ENCODE data around the gene KRTAP10-3.
"Not testable (repeated sequence)": the region's sequence is repeated elsewhere in the genome, so short reads cannot be mapped to it uniquely, and the experiment has no call there.

The KRTAP10-3 gene, protein sequence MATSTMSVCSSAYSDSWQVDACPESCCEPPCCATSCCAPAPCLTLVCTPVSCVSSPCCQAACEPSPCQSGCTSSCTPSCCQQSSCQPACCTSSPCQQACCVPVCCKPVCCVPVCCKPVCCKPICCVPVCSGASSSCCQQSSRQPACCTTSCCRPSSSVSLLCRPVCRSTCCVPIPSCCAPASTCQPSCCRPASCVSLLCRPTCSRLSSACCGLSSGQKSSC

DNA sequence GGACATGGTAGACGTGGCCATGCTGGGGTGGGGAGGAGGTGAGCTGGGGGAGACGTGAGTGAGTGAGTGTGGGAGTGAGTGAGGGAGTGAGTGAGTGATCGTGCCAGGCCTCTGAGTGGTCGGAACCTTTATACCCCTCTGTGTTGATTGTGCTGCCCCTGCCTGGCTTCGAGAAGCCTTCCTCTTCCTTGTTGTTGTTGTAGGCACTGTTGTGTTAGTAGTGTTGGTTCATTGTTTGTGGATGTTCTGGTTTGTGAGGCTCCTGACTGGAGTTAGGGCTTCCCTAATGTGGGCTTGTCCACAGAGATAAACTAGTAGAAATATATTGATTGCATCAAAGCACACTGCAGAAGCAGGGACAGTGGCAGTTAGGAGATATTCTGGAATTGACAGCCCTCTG is at the start of gene KRTAP10-3:
TSS of gene KRTAP10-3 (minus strand) at position 101 of the 400 bp plus-strand sequence. CDS start at position 21, 80 bp downstream.
- no peak for DNase-seq (ENCODE audit: low spot score)

DNA sequence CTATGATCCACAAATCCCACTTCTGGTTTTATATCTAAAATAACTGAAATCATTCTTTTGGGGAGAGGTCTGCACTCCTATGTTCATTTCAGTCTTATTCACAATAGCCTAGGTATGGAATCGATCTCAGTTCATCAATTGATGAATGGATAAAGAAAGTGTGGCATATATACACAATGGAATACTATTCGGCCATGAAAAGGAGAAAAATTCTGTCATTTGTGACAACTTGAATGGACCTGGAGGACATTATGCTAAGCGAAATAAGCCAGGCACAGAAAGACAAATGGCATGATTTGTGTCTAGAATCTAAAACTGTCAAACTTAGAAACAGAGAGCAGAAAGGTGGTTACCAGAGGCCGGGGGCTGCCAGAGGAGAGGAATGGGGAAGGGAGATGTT is 47.9 kb upstream of the KRTAP10-3 start:
- DNase-seq (ENCODE audit: low spot score) = no peak

GRCh38 chr21:44603911-44604310 is 45.3 kb upstream of the KRTAP10-3 start:
- no peak for DNase-seq (ENCODE audit: low spot score)

DNA sequence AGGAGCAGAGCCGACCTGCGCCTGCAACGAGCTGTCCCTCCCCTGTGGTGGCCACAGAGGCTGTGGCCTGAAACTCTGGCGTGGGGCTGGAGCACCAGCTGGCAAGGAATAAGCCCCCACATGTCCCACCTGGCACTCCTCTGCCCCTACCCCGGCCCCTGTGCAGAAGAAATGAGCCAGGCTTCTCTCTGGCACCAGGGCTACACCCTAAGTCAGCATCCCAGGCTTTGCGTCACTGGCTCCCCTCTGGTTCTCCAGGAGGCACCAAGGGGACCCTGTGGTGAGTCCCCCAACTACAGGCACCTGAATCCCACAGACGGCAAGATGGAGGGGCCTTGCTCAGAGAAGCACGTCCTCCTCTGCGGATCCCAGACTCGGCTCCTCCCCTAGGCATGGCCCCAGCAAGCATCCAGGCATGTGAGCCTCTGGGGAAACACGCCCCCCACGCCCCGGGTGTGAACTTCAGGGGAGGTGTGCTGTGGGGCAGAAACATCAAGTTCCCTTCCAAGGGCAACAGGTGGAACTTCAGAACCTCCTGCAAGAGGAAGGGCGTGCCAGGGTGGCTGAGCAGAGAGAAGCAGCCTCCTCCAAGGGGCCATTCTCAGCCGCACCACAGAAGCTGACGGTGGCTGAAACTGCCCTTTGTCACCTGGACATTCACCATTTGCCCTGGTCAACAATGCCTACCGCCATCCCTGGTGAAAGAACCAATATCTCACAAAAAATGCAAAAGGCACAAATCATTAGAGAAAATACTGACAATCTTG is 44.7 kb upstream of the KRTAP10-3 start:
- no peak for DNase-seq (ENCODE audit: low spot score)

- no peak for DNase-seq (ENCODE audit: low spot score)
Measured at GRCh38 chr21:44602463-44602850, 43.9 kb upstream of the KRTAP10-3 start.

DNA sequence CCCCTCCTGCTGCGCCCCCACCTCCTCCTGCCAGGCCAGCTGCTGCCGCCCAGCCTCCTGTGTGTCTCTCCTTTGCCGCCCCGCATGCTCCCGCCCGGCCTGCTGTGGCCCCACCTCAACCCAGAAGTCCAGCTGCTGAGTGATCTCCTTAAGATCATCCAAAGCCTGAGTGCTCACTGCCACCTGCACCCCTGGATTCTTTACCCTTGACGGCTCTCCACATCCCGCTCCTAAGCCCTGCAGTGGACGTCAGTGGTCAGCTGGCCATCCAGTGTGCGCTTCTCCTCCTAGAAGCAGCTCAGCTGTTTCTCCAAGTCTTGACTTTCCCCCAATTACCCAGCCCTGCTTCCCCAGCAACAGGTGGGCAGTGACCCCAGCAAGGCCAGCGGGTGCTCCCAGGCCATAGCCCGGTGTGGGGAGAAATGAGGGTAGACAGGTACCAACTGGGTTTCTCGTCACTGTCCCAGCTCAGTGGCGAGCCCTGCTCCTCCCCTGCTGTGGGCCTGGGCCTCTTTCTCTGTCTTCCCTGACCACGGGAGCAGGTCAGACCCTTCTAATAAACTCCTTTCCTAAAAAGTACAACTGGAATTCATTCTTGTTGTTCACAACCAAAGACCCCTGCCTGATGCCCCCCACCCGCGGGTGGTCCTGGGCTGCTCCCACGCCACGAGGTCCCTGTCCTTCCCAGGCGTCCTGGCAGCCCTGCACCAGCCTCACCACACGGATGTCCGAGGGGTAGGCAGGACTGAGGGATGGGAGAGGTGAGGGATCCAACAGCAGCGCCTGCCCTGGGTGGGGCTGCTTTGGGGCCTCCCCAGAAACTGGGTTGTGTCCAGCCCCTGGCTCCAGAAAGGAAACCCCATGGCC is 43.2 kb upstream of the KRTAP10-3 start:
- DNase-seq (ENCODE audit: low spot score) = no peak

DNA sequence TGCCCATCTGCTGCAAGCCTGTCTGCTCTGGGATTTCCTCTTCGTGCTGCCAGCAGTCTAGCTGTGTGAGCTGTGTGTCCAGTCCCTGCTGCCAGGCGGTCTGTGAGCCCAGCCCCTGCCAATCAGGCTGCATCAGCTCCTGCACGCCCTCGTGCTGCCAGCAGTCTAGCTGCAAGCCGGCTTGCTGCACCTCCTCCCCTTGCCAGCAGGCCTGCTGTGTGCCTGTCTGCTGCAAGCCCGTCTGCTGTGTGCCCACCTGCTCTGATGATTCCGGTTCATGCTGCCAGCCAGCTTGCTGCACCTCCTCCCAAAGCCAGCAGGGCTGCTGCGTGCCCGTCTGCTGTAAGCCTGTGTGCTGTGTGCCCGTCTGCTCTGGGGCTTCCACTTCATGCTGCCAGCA is 42.5 kb upstream of the KRTAP10-3 start:
- DNase-seq (ENCODE audit: low spot score) = not testable (repeated sequence)

- not testable (repeated sequence) for DNase-seq (ENCODE audit: low spot score)
Measured at GRCh38 chr21:44600118-44600978, 41.8 kb upstream of the KRTAP10-3 start, which contains the start of gene KRTAP10-7. KRTAP10-7 (plus strand) TSS chr21:44600597; CDS start chr21:44600622, 25 bp downstream.

DNA sequence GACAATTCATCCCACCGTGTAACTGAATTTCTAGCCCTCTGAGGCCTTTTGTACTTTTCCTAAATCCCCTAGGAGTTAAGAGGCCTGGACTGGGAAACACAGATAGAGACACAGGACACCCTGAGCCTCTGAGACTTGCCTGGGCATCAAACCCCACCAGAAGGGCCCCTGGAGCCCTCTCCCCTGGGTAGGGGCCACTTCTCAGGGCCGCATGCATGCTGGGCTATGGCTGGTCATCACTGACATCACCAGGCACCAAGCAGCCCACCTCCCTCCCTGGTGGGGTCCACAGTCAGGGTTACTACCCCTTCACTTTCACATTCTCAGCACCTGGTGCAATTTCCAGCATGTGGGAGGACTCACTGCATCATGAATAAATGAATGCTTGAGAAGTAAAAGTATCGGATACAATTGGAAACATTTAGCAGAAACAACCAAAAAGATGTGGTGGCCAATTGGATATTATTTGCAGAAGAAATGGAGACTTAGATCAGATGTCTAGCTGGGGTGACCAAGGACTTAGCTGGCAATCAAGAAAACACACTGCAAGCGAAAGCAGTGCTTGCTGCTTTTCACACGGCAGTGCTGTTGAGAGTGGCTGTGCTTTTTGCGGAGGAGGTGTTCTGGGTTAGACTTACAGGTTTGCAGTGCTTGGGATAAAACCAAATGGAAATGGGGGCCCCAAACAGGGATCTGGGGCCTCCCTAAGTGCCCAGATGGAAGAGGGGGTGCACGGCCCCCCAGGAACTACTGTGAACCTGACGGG is 40.9 kb upstream of the KRTAP10-3 start:
- no peak for DNase-seq (ENCODE audit: low spot score)

DNA sequence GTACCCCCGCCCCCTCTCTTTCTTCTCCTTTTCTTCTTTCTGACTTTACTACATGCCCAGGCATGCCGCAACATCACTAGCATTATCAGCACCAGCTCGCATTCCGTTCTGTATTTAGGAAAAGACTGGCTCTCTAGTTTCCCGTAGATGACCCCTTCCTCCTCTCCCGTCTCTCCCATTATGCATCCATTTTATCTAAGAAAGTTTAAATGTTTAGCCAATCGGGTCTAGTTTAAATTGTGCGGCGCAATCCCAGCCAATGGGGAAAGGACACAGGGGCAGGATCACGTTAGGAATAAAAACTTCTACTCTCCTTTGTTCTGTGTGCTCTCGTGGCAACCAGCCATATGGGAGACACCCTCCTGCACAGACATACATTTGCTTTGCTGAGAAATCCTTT is 39.5 kb upstream of the KRTAP10-3 start:
- no peak for DNase-seq (ENCODE audit: low spot score)

- DNase-seq (ENCODE audit: low spot score) = no peak
Measured at GRCh38 chr21:44596068-44596725, 37.6 kb upstream of the KRTAP10-3 start.

GRCh38 chr21:44595524-44595923 is 36.9 kb upstream of the KRTAP10-3 start:
- DNase-seq (ENCODE audit: low spot score) = no peak

DNA sequence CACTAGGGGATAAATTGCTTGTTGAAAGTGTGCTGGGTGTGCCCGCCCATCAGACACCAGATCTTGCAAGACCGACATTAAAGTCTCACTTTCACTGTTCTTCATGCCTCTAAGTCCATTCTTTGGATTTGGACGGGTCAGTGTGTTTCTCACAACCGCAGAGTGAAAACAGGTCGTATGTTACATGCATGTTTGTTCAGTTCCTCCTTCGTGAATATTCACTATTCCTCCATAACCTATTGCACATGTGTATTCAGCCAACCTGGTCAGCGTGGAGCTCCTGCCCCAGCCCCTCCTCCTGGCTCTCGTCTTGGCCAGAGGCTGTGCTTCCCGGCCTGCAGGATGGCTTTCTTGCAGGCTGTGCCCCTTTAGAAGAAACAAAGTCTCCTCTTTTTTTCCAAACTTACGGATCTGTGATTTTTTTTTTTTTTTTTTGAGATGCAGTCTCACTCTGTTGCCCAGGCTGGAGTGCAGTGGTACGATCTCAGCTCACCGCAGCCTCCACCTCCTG is 35.9 kb upstream of the KRTAP10-3 start:
- DNase-seq (ENCODE audit: low spot score) = no peak

DNA sequence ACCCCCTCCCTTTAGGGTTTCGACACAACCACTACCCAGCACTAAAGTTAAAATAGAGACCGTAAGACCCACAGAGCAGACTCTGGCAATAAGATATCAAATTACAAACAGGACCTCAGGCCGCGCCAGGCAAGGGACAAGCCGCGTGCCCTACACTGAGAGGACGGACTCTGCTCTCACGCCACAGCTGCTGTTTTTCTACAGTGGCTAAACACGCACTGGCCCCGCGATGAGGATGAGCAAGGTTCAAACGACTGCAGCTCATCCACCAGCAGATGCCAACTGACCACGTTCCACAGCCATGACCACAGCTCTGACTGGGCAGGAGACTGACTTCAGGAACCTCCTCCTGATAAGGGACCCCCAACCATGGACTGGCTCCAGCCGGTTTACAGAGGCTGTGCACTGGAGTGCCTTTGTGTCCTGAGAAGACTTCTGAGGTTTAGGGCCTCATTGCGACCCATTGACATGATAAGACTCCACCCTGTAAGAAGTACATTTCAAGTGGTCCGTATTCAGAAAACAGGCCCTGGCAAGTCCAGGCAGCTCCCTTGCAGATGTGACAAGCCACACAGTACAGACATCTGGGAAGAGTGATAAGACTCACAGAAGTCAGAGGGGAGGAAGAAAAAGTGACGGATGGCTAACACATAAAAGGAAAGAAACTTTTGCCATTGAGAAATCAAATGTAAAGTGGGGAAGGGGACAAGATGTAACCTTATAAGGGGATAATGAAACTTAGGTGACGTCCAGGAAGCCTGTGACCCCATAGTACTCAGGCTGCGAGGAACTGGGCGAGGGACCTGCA is 35.2 kb upstream of the KRTAP10-3 start:
- DNase-seq (ENCODE audit: low spot score) = no peak

DNA sequence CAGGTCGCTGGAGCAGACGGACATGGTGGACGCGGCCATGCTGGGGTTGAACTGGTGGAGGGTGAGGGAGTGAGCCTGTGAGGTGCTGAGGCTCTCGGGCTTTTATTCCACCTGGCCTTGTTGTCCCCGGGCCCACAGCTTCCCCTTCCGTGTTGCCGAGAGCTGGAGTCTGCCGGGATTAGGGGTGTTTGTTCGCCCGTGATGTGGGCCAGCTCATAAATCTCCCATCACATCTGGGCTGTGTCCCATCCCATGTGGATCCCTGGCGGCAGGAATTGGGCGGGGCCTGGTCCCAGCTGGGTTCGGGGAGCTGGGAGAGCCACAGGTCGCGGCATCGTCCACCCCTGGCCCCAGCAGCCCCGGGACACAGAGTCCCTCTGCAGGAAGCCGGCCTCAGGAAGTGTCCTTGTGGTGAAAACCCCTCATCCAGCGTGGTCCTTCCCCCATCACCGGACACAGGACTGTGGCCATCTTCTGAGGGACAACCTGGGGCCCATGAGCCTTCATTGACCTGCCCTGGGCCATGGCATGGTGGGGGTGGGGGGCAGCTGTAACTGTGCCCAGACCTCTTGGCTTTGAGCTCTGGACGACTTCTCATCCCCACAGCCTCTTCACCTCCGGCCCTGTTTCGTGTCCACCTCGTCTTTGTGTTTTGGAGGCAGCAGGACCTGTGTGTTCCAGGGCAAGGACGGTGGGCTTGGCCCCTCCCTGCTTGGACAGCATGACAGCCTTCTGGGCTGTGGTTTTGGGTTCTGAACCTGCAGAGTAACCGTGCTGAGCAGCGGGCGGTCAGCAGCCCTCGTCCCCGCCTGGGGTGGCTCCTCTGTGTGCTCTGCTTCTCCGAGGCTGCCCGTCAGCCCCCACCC is 34.1 kb upstream of the KRTAP10-3 start, which contains the start of gene KRTAP10-6:
TSS of gene KRTAP10-6 (minus strand) at position 60 of the 866 bp plus-strand sequence. CDS start at position 39, 21 bp downstream.
- DNase-seq (ENCODE audit: low spot score) = no peak

DNA sequence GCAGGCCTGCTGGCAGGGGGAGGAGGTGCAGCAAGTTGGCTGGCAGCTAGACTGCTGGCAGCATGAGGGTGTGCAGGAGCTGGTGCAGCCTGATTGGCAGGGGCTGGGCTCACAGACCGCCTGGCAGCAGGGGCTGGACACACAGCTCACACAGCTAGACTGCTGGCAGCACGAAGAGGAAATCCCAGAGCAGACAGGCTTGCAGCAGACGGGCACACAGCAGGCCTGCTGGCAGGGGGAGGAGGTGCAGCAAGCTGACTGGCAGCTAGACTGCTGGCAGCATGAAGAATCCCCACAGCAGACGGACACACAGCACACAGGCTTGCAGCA is 33.2 kb upstream of the KRTAP10-3 start:
- DNase-seq (ENCODE audit: low spot score) = not testable (repeated sequence)

- DNase-seq (ENCODE audit: low spot score) = not testable (repeated sequence)
Measured at GRCh38 chr21:44590897-44591800, 32.6 kb upstream of the KRTAP10-3 start.
